Spleen (tissue), 7 donors: ENCODE data around the gene TMED8.

Experiments
- POLR2A ChIP-seq, 3 donors: fragments of 450-650 bp; IDR thresholded peaks; one replicate each; pipeline ENCODE4 v1.5.1; 2017; ENCODE audit warnings: antibody characterized with exemption in 3 of 3, mild to moderate bottlenecking in 1 of 3
- POLR2AphosphoS5 ChIP-seq, 3 donors: sonication (generic); formaldehyde crosslinking; IDR thresholded peaks; one replicate each; pipeline ENCODE4 v1.5.1; 2017; ENCODE audit warnings: antibody characterized with exemption in 3 of 3
- TF ChIP-seq, protein P1 (sequence below), 11 experiments: fragments of 200-600 bp in 7 of 11; fragments of 450-650 bp in 4 of 11; sonication (generic) in 4 of 11; IDR thresholded peaks in 8 of 11; conservative IDR thresholded peaks in 3 of 11; 1 replicate in 7 of 11; 2 replicates in 4 of 11; pipeline versions ENCODE4 v1.4.0 to v1.8.0; 2016 to 2021; ENCODE audit warnings: antibody characterized with exemption in 11 of 11, inconsistent platforms in 4 of 11, mild to moderate bottlenecking in 1 of 11
- donor health status: DM: no; HTN: no; CAD: no; lungs with moderate emphysema.
- donor health status: DM: no; HTN: no; CAD: no.
- donor health status: DM: no; HTN: no; CAD: no.

DNA sequence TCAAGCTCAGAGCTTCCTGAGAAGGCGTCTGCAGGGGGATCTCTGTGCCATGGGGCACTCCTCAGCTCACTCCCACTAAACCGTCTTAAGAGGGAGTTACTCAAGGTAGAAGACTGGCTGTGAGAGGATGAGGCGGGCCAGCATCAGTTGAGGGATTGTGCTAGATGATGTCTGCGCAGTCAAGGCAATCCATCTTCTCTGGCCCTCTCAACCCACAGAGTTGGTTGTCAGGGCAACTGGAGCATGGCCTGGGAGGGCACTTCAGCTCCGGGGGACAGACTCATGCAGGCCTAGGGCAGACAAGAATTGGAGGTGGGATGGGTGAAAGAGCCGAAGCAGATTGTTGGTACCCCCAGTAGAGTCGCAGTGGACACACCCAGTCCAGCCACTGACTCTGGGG is 47.0 kb downstream of the TMED8 start:
- TF ChIP-seq, protein P1, sequence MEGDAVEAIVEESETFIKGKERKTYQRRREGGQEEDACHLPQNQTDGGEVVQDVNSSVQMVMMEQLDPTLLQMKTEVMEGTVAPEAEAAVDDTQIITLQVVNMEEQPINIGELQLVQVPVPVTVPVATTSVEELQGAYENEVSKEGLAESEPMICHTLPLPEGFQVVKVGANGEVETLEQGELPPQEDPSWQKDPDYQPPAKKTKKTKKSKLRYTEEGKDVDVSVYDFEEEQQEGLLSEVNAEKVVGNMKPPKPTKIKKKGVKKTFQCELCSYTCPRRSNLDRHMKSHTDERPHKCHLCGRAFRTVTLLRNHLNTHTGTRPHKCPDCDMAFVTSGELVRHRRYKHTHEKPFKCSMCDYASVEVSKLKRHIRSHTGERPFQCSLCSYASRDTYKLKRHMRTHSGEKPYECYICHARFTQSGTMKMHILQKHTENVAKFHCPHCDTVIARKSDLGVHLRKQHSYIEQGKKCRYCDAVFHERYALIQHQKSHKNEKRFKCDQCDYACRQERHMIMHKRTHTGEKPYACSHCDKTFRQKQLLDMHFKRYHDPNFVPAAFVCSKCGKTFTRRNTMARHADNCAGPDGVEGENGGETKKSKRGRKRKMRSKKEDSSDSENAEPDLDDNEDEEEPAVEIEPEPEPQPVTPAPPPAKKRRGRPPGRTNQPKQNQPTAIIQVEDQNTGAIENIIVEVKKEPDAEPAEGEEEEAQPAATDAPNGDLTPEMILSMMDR (IDR thresholded peaks at IDR 0.05 in 8 of 11, conservative IDR thresholded peaks at IDR 0.05 in 3 of 11): no peak
- no peak for TF ChIP-seq POLR2AphosphoS5 (IDR thresholded peaks at IDR 0.05)
- TF ChIP-seq POLR2A (IDR thresholded peaks at IDR 0.05): no peak
